GM12864 (cell line): ENCODE measurements around the gene DNAJC11.
"Not testable (repeated sequence)": the region's sequence is repeated elsewhere in the genome, so short reads cannot be mapped to it uniquely, and the experiment has no call there.

Source experiments
- DNase-seq: peaks from one replicate; pipeline ENCODE4 v3.0.0-alpha.2; 2011; ENCODE audit warnings: low read depth
- H3K4me3 ChIP-seq: 2 replicates; pipeline ENCODE4 v1.5.1; 2011; ENCODE audit warnings: mild to moderate bottlenecking, low read depth, low read length, control low read depth
- CTCF ChIP-seq: IDR thresholded peaks from 2 replicates; pipeline ENCODE4 v1.5.1; 2011; ENCODE audit warnings: low read depth, mild to moderate bottlenecking, moderate library complexity, low read length, control low read depth, inconsistent platforms; ENCODE audit errors: missing control alignments

DNAJC11 gene

DNA sequence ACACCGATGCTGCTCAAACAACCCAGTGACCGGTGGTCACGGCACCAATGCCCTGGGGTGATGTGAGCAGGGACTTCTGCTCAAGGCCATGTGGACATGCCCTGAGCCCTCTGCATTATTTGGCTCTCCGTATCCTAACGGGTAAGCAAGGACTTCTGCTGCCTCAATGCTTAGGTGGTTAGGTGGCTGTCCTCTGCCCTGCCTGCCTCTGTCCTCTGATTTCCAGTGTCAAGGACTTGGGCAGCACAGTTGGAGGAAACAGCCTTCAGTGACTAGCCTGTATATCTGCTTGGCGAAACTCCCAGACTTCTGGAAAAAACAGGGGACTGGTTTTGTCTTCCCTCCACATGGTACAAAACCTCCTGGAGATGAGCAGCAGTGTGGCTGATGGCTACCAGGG is 34.5 kb downstream of the DNAJC11 start:
- no peak for DNase-seq
- TF ChIP-seq CTCF = no peak
- no peak overlapping the region for H3K4me3 ChIP-seq

DNA sequence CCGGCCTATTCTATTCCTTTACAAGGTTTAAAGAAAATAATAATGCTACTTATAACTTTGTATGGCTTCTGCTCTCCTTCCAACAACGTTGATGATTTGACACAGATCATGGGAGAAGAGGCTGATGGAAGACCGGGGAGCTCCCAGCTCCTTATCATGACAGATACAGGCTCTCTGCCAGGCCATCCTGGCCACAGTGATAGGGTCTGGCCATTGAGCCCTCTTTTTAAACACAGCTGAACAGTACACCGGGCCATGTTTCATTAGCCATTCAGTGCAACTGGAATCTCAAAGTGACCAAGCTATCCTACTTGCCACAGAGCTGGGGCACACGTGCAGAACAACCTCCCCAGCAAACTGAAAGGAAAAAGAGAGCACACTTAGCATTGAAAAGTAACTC is 34.9 kb downstream of the DNAJC11 start:
- H3K4me3 ChIP-seq = no peak overlapping the region
- no peak for TF ChIP-seq CTCF
- DNase-seq = no peak

DNA sequence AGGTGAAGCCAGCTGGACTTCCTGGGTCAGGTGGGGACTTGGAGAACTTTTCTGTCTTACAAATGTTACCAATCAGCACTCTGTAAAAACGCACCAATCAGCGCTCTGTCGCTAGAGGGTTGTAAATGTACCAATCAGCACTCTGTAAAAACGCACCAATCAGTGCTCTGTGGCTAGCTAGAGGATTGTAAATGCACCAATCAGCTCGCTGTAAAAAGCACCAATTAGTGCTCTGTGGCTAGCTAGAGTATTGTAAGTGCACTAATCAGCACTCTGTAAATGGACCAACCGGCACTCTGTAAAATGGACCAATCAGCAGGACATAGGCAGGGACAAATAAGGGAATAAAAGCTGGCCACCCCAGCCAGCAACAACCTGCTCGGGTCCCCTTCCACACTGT is 39.1 kb downstream of the DNAJC11 start:
- not testable (repeated sequence) for H3K4me3 ChIP-seq, DNase-seq

DNA sequence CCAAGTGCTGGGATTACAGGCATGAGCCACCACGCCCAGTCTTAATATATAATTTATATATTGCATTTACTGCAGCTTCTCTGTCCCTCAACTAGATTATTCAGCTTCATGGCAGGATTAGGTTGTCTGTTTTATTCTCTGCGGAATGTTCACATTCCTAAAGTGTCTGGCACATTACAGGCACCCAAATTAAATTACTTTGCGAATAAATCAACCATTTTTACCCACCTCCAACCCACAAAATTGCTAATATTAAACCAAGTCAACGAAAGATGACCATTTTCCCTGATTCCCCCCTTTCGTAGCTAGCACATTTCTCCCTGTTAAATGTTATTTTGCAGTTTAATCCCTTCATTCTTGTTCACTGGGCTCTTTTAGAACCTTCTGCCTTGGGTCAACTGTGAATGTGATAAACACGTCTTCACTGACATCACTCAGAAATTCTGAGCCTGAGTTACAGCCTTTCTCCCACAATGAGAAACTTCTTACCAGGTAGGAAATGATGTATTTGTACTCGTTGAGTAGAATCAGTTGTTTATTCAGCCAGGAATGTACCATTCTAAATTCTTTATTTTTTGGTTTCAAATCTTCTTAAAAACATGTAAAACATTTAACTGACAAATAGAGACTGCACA is 41.1 kb downstream of the DNAJC11 start:
- no peak for DNase-seq
- TF ChIP-seq CTCF = no peak
- H3K4me3 ChIP-seq = no peak overlapping the region

GRCh38 chr1:6658359-6659060 is 43.1 kb downstream of the DNAJC11 start:
- no peak for TF ChIP-seq CTCF
- no peak for DNase-seq
- no peak overlapping the region for H3K4me3 ChIP-seq

DNA sequence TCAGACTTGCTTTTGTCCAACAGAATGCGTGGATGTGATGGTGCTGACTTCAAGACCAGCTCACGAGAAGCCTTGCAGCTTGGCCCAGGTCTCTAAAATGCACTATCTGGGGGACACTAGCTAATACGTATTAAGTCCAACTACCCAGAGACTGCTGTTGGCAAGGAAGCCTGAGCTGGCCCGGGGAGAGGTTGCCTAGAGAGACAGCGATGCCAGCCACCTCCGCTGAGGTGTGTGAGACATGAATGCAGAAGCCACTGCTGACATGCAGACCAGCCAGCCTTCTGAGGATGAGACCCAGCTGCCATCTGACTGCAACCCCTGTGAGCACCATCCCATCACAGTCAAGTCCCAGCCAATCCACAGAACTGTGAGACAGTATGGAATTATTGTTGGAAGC is 44.5 kb downstream of the DNAJC11 start:
- TF ChIP-seq CTCF = no peak

DNA sequence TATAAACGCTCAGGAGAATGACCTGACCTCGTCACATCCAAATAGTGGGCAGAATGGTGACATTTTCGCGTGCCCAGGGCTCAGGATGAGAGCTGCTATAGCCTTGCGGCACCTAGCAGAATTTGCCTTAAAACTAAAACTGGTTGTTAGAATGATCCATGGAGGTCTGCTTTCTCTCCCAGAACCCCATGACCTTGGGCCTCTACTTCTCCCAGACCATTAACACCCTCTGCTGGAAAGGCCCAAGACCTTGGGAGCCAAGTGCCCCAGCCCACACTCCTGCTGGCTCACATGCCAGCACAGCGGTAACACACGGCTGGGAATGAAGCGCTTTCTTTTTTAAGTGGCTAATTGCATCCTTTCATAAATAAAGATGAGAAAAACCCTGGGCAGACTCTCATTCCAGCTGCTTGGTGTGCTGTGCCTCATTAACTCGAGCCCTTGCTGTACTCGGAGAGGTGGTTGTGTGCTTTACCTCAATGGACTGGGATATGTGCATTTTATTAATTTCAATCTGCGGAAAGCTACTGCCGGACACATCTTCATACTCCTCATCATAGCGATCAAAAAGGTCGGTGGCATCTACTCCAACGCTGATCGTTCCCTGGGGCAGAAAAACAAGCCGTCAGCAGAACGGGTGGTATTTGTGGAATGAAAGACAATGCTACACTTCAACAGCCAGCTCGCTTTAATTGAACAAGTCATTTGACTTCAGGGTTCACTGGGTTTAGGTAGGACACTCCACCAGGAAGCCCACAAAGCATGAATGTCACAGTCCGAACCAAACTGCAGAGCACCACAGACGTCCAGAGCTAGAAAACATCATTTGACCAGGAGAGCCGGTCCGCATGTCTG is 48.0 kb downstream of the DNAJC11 start:
- no peak for TF ChIP-seq CTCF
- no peak overlapping the region for H3K4me3 ChIP-seq
- no peak for DNase-seq

More for the DNA sequence above, 44.5 kb downstream of the DNAJC11 start:
- H3K4me3 ChIP-seq = no peak overlapping the region
- DNase-seq = no peak
